ENCODE measurements around the gene GPR142.

DNA sequence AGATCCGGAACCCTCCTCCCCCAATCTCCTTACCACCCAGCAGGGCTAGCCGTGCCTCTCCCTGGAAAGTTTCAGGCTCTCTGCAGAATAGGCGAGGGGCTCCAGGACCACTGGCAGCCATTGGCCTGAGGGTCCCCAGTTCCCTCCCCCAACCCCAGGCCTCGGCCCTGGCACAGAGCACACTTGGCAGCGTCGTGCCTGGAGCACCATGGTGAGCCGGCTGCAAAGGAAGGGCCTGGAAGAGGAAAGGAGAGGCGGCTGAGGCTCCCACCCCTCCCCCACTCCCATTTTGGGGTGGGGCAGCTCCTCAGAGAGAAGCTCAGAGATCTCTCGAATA is 5.3 kb upstream of the GPR142 start:
- TF ChIP-seq EZH2 (IDR thresholded peaks at IDR 0.05; ENCODE audit: borderline replicate concordance, low read depth, low read length, severe bottlenecking) (no peak), POLR2A (IDR thresholded peaks at IDR 0.05; ENCODE audit: low read depth, low read length) (no peak), MYC (IDR thresholded peaks at IDR 0.05; ENCODE audit: low read depth, low read length) (no peak), GATA2 (IDR thresholded peaks at IDR 0.05; ENCODE audit: insufficient read depth, insufficient read length, low read depth, low read length) (no peak), POLR2AphosphoS5 (IDR thresholded peaks at IDR 0.05; ENCODE audit: insufficient read depth, low read depth, low read length) (no peak), JUN (IDR thresholded peaks at IDR 0.05; ENCODE audit: borderline replicate concordance, insufficient read depth, insufficient read length, low read depth) (no peak), FOS (IDR thresholded peaks at IDR 0.05; ENCODE audit: borderline replicate concordance, insufficient read depth, low read length) (no peak)
- TF ChIP-seq, protein P1, sequence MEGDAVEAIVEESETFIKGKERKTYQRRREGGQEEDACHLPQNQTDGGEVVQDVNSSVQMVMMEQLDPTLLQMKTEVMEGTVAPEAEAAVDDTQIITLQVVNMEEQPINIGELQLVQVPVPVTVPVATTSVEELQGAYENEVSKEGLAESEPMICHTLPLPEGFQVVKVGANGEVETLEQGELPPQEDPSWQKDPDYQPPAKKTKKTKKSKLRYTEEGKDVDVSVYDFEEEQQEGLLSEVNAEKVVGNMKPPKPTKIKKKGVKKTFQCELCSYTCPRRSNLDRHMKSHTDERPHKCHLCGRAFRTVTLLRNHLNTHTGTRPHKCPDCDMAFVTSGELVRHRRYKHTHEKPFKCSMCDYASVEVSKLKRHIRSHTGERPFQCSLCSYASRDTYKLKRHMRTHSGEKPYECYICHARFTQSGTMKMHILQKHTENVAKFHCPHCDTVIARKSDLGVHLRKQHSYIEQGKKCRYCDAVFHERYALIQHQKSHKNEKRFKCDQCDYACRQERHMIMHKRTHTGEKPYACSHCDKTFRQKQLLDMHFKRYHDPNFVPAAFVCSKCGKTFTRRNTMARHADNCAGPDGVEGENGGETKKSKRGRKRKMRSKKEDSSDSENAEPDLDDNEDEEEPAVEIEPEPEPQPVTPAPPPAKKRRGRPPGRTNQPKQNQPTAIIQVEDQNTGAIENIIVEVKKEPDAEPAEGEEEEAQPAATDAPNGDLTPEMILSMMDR (IDR thresholded peaks at IDR 0.05; ENCODE audit: extremely low read depth in 1 of 2, insufficient read depth in 1 of 2, low read depth in 1 of 2, low read length in 2 of 2): no peak
- TF ChIP-seq, protein P2, sequence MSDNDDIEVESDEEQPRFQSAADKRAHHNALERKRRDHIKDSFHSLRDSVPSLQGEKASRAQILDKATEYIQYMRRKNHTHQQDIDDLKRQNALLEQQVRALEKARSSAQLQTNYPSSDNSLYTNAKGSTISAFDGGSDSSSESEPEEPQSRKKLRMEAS (IDR thresholded peaks at IDR 0.05; ENCODE audit: insufficient read depth, insufficient read length): no peak
